SK-N-SH (cell line): ENCODE results near the gene DAB2IP.

Source experiments
- CHD2 ChIP-seq: fragments of 150-350 bp; IDR thresholded peaks from 2 replicates; pipeline ENCODE4 v1.6.1; 2018; ENCODE audit warnings: low read length; ENCODE audit not compliant: partially characterized antibody
- USF2 ChIP-seq: fragments of 150-350 bp; IDR thresholded peaks from 2 replicates; pipeline ENCODE4 v1.6.1; 2017; ENCODE audit warnings: antibody characterized with exemption, low read length, low read depth, borderline replicate concordance

- TF ChIP-seq USF2 (no peak), CHD2 (no peak)
Observed at GRCh38 chr9:121703014-121703734, 51.7 kb downstream of the DAB2IP start.
